Posterior cingulate gyrus (tissue), 11 donors: ENCODE measurements around the gene NEO1.

Source experiments
- DNase-seq, 10 donors: peaks; one replicate each; pipeline versions ENCODE4 v3.0.0 to v3.0.0-alpha.2; 2020 to 2021; ENCODE audit warnings: mixed read lengths in 3 of 10
- intact Hi-C: fragments of 100-400 bp; cut with DNase I; formaldehyde crosslinking; loops from one replicate; pipeline ENCODE4 v1.15.1; 2023

Gene NEO1

GRCh38 chr15:73323956-73324355 is 271.7 kb downstream of the NEO1 start:
- DNase-seq: peak in 4 of 10 donors; percentile 4 to 80 (median 70)
- intact Hi-C loops: no loop called here

- intact Hi-C loops: no loop called here
- peak in 3 of 10 donors; percentile 31 to 67 (median 59) for DNase-seq
Observed at GRCh38 chr15:73324496-73325170, 272.4 kb downstream of the NEO1 start.

- intact Hi-C loops: no loop called here
- peak in 3 of 10 donors; percentile 35 to 81 (median 65) for DNase-seq
Observed at GRCh38 chr15:73325191-73325861, 273.1 kb downstream of the NEO1 start.

- intact Hi-C loops: no loop called here
- DNase-seq: peak in 2 of 10 donors; percentile 12 to 20
Observed at GRCh38 chr15:73326157-73326556, 273.9 kb downstream of the NEO1 start.

- DNase-seq: peak in 3 of 10 donors; percentile 63 to 82 (median 72)
- intact Hi-C loops: no loop called here
Observed at GRCh38 chr15:73328149-73328820, 276.0 kb downstream of the NEO1 start.

- intact Hi-C loops: no loop called here
Observed at GRCh38 chr15:73328981-73329380, 276.7 kb downstream of the NEO1 start.

GRCh38 chr15:73329501-73330200 is 277.4 kb downstream of the NEO1 start:
- DNase-seq: peak in 3 of 10 donors; percentile 64 to 85 (median 79)

More at GRCh38 chr15:73328981-73329380, 276.7 kb downstream of the NEO1 start:
- peak in 3 of 10 donors; percentile 59 to 68 (median 66) for DNase-seq

GRCh38 chr15:73330206-73331051 is 278.2 kb downstream of the NEO1 start:
- peak in 3 of 10 donors; percentile 71 to 81 (median 76) for DNase-seq
- intact Hi-C loops: no loop called here

More at GRCh38 chr15:73329501-73330200, 277.4 kb downstream of the NEO1 start:
- intact Hi-C loops: no loop called here

- intact Hi-C loops: no loop called here
- DNase-seq: peak in 3 of 10 donors; percentile 29 to 57 (median 55)
Observed at GRCh38 chr15:73331501-73331900, 279.2 kb downstream of the NEO1 start.

GRCh38 chr15:73331991-73332925 is 280.0 kb downstream of the NEO1 start:
- DNase-seq: peak in 3 of 10 donors; percentile 59 to 69 (median 65)

GRCh38 chr15:73333001-73333400 is 280.7 kb downstream of the NEO1 start:
- peak in 3 of 10 donors; percentile 6 to 47 (median 24) for DNase-seq
- intact Hi-C loops: no loop called here

More at GRCh38 chr15:73331991-73332925, 280.0 kb downstream of the NEO1 start:
- intact Hi-C loops: no loop called here

GRCh38 chr15:73334086-73334485 is 281.8 kb downstream of the NEO1 start:
- peak in 3 of 10 donors; percentile 21 to 69 (median 53) for DNase-seq
- intact Hi-C loops: no loop called here

- peak in 3 of 10 donors; percentile 40 to 71 (median 47) for DNase-seq
- intact Hi-C loops: no loop called here
Observed at GRCh38 chr15:73335026-73335425, 282.8 kb downstream of the NEO1 start.

- DNase-seq: peak in 3 of 10 donors; percentile 57 to 68 (median 59)
Observed at GRCh38 chr15:73335471-73335870, 283.2 kb downstream of the NEO1 start.

GRCh38 chr15:73336756-73337155 is 284.5 kb downstream of the NEO1 start:
- peak in 3 of 10 donors; percentile 30 to 52 (median 39) for DNase-seq
- intact Hi-C loops: no loop called here

More at GRCh38 chr15:73335471-73335870, 283.2 kb downstream of the NEO1 start:
- intact Hi-C loops: no loop called here

- intact Hi-C loops: no loop called here
Observed at GRCh38 chr15:73337187-73337586, 284.9 kb downstream of the NEO1 start.

GRCh38 chr15:73338058-73338457 is 285.8 kb downstream of the NEO1 start:
- intact Hi-C loops: no loop called here

More at GRCh38 chr15:73337187-73337586, 284.9 kb downstream of the NEO1 start:
- DNase-seq: peak in 2 of 10 donors; percentile 5 to 18

More at GRCh38 chr15:73338058-73338457, 285.8 kb downstream of the NEO1 start:
- DNase-seq: peak in 1 of 10 donors; percentile 50
